ENCODE data around the gene CLMN.
A peak's percentile ranks its signal among the peaks of the same experiment; 100 is the strongest.

The CLMN gene

GRCh38 chr14:95319312-95320077, at the start of gene CLMN:
Gene CLMN, minus strand, starts transcription at chr14:95319908. Its CDS starts 116 bp downstream, at chr14:95319792.
- peak; percentile 76 for DNase-seq (ENCODE audit: low spot score)

GRCh38 chr14:95365401-95365800, 45.7 kb upstream of the CLMN start:
- DNase-seq (ENCODE audit: low spot score), result no peak

- no peak for DNase-seq (ENCODE audit: low spot score)
Measured at GRCh38 chr14:95364481-95365209, 44.9 kb upstream of the CLMN start.

- DNase-seq (ENCODE audit: low spot score), result no peak
Measured at GRCh38 chr14:95363468-95363954, 43.8 kb upstream of the CLMN start.

- no peak for DNase-seq (ENCODE audit: low spot score)
Measured at GRCh38 chr14:95362138-95362494, 42.4 kb upstream of the CLMN start.

GRCh38 chr14:95361373-95362137, 41.8 kb upstream of the CLMN start:
- DNase-seq (ENCODE audit: low spot score), result peak; percentile 69

GRCh38 chr14:95360828-95361227, 41.1 kb upstream of the CLMN start:
- no peak for DNase-seq (ENCODE audit: low spot score)

GRCh38 chr14:95359994-95360826, 40.5 kb upstream of the CLMN start:
- DNase-seq (ENCODE audit: low spot score), result peak; percentile 80

- DNase-seq (ENCODE audit: low spot score), result no peak
Measured at GRCh38 chr14:95356245-95356869, 36.6 kb upstream of the CLMN start.

GRCh38 chr14:95355422-95355821, 35.7 kb upstream of the CLMN start:
- DNase-seq (ENCODE audit: low spot score), result no peak

- no peak for DNase-seq (ENCODE audit: low spot score)
Measured at GRCh38 chr14:95354834-95355233, 35.1 kb upstream of the CLMN start.

- DNase-seq (ENCODE audit: low spot score), result no peak
Measured at GRCh38 chr14:95353664-95354063, 34.0 kb upstream of the CLMN start.

- no peak for DNase-seq (ENCODE audit: low spot score)
Measured at GRCh38 chr14:95353007-95353406, 33.3 kb upstream of the CLMN start.

GRCh38 chr14:95352481-95352880, 32.8 kb upstream of the CLMN start:
- DNase-seq (ENCODE audit: low spot score), result no peak

GRCh38 chr14:95349241-95349640, 29.5 kb upstream of the CLMN start:
- DNase-seq (ENCODE audit: low spot score), result no peak

GRCh38 chr14:95348395-95349080, 28.8 kb upstream of the CLMN start:
- DNase-seq (ENCODE audit: low spot score), result no peak

- no peak for DNase-seq (ENCODE audit: low spot score)
Measured at GRCh38 chr14:95346820-95347219, 27.1 kb upstream of the CLMN start.

- DNase-seq (ENCODE audit: low spot score), result no peak
Measured at GRCh38 chr14:95346266-95346665, 26.6 kb upstream of the CLMN start.

GRCh38 chr14:95345032-95345431, 25.3 kb upstream of the CLMN start:
- no peak for DNase-seq (ENCODE audit: low spot score)

GRCh38 chr14:95344536-95344935, 24.8 kb upstream of the CLMN start:
- no peak for DNase-seq (ENCODE audit: low spot score)

- no peak for DNase-seq (ENCODE audit: low spot score)
Measured at GRCh38 chr14:95341564-95341963, 21.9 kb upstream of the CLMN start.
